Measurements from ENCODE around the gene ATG13.

ATG13 gene

DNA sequence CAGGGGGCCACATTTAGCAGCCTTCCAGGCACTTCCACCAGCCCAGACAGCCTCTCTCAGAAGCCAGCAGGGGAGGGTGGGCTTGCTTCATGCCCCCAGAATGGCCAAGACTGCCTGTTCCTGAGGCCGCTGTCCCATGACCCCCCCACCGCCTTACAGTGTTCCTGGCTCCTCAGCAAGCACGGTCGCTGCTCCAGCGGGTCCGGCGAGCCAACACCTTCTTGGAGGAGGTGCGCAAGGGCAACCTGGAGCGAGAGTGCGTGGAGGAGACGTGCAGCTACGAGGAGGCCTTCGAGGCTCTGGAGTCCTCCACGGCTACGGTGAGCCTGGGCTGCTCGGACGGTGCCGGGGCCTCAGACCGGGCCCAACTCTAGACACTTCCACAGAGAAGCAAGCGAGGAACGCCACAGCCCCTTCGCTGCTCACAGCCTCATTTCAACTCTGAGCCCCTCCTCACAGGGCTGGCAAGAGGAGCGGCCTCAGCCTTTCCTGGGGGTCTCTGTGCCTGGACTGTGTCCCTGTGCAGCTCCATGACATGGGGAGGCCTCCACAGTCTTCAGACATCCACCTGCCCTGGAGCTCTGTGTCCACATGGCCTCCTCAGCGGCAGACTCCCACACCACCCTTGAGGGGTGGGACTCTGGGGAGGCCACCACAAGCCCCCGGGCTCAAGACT lies 102.3 kb downstream of the ATG13 start:
- no peak overlapping the region for H3K27ac Mint-ChIP-seq (ENCODE audit: low read depth)
- peaks cover 1% of the 10 kb centered on the region for H3K36me3 Mint-ChIP-seq (ENCODE audit: insufficient read depth)
- no peaks in the 10 kb centered on the region for H3K9me3 Mint-ChIP-seq
- ATAC-seq (replicated peaks; ENCODE audit: extremely low read depth, poor library complexity, severe bottlenecking), result no peak
- peaks cover 7% of the 10 kb centered on the region for H3K4me1 Mint-ChIP-seq
- no peak for DNase-seq (ENCODE audit: low spot score in 2 of 2)
- H3K4me3 Mint-ChIP-seq, result no peak overlapping the region
- no peaks in the 10 kb centered on the region for H3K27me3 Mint-ChIP-seq

DNA sequence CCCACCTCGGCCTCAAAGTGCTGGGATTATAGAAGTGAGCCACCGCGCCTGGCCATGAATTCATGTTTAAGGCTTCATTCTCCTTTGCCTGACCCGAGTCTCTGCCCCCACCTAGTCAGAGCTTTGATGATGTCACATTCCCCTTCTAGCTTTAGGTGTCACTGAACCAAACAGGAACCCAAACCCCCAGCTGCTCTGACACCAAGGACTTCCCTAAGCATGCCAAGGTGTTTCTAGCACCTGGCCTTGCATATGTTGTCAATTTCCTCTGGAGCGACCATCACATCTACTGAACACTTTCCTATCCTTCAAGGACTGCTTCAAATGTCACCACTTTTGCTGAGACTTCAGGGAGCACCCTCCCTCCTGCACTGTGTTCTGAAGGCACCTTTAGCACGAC lies 103.9 kb downstream of the ATG13 start:
- Mint-ChIP-seq H3K4me3 (no peak overlapping the region), H3K27ac (ENCODE audit: low read depth) (no peak overlapping the region), H3K27me3 (no peaks in the 10 kb centered on the region), H3K4me1 (peaks cover 7% of the 10 kb centered on the region), H3K9me3 (no peaks in the 10 kb centered on the region), H3K36me3 (ENCODE audit: insufficient read depth) (peaks cover 1% of the 10 kb centered on the region)
- DNase-seq (ENCODE audit: low spot score in 2 of 2) (no peak), ATAC-seq (replicated peaks; ENCODE audit: extremely low read depth, poor library complexity, severe bottlenecking) (no peak)

DNA sequence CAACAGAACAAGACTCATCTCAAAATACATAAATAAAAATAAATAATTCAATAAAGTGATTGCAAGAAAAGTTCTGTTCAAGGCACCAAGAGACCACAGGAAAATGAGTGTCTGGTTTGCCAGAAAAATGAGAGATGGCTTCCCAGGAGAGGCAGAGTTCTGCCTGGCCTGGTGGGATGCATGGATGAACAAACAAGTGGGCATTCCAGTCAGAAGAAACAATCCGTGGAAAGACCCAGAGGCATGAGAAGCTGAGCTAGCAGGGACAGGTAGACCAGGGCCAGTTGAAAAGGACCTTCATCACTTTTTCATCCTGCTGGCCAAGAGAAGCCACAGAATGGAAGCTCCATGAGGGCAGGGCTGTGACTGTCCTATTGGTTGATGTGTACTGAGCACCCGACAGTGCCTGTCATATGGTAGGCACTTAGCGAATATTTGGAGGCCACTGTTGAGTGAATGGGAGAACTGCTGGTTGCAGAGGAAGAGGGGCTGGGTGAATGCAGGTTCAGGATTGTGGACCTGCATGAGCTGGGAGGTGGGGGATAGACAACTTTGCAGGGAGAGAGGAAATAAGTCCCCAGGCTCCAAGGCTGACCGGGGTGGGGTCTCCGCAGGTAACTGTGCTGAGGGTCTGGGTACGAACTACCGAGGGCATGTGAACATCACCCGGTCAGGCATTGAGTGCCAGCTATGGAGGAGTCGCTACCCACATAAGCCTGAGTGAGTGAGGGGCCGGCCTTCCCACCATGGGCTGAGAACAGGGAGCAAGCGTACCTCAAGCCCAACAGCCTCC lies 105.4 kb downstream of the ATG13 start:
- Mint-ChIP-seq H3K9me3 (no peaks in the 10 kb centered on the region), H3K27me3 (no peaks in the 10 kb centered on the region), H3K36me3 (ENCODE audit: insufficient read depth) (peaks cover 1% of the 10 kb centered on the region), H3K4me3 (no peak overlapping the region), H3K27ac (ENCODE audit: low read depth) (no peak overlapping the region), H3K4me1 (peaks cover 7% of the 10 kb centered on the region)
- DNase-seq (ENCODE audit: low spot score in 2 of 2) (no peak), ATAC-seq (replicated peaks; ENCODE audit: extremely low read depth, poor library complexity, severe bottlenecking) (no peak)

DNA sequence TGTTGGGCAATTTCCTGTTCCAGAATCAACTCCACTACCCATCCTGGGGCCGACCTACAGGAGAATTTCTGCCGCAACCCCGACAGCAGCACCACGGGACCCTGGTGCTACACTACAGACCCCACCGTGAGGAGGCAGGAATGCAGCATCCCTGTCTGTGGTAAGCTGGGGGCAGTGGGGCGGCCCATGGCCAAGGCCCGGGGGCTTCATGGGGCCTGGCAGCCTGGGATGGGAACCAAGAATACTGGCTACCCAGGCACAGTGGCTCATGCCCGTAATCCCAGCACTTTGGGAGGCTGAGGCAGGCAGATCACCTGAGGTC lies 106.0 kb downstream of the ATG13 start:
- Mint-ChIP-seq H3K27ac (ENCODE audit: low read depth) (no peak overlapping the region), H3K4me1 (peaks cover 4% of the 10 kb centered on the region), H3K36me3 (ENCODE audit: insufficient read depth) (peaks cover under 1% of the 10 kb centered on the region), H3K4me3 (no peak overlapping the region), H3K27me3 (no peaks in the 10 kb centered on the region), H3K9me3 (no peaks in the 10 kb centered on the region)
- DNase-seq (ENCODE audit: low spot score in 2 of 2) (no peak), ATAC-seq (replicated peaks; ENCODE audit: extremely low read depth, poor library complexity, severe bottlenecking) (no peak)

DNA sequence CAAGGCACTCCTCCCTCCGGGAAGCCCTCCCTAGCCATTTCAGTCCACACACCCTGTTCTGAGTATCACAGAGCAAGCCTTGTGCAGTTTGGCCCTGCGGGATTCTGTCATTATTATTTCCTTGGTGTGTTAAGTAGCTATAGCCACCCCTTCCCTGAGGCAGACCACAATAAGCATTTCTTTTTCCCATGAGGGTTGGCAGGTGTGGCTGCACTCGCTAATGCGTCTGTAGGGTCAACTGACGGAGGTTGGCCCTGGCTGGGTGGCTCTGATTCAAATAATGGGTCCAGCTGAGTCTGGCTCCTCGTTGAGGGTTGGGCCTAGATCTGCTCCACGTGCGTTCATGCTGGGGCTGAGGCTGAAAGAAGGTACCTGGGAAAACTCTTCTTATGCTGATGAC lies 106.7 kb downstream of the ATG13 start:
- DNase-seq (ENCODE audit: low spot score in 2 of 2) (no peak), ATAC-seq (replicated peaks; ENCODE audit: extremely low read depth, poor library complexity, severe bottlenecking) (no peak)
- Mint-ChIP-seq H3K9me3 (no peaks in the 10 kb centered on the region), H3K27ac (ENCODE audit: low read depth) (no peak overlapping the region), H3K4me3 (no peak overlapping the region), H3K4me1 (no peaks in the 10 kb centered on the region), H3K36me3 (ENCODE audit: insufficient read depth) (no peaks in the 10 kb centered on the region), H3K27me3 (no peaks in the 10 kb centered on the region)

All from central memory CD8-positive, alpha-beta T cell (primary cell).